GM12872 (cell line): ENCODE measurements around the gene ORC4.

Experiments used
- CTCF ChIP-seq: IDR thresholded peaks from 3 replicates; pipeline ENCODE4 v1.5.1; 2011; ENCODE audit warnings: low read depth, mild to moderate bottlenecking, low read length, moderate library complexity; ENCODE audit not compliant: insufficient read depth

Gene ORC4

GRCh38 chr2:148048475-148049221 is 28.1 kb upstream of the ORC4 start:
- no peak for TF ChIP-seq CTCF

- TF ChIP-seq CTCF = no peak
Measured at GRCh38 chr2:148046802-148047201, 26.3 kb upstream of the ORC4 start.

DNA sequence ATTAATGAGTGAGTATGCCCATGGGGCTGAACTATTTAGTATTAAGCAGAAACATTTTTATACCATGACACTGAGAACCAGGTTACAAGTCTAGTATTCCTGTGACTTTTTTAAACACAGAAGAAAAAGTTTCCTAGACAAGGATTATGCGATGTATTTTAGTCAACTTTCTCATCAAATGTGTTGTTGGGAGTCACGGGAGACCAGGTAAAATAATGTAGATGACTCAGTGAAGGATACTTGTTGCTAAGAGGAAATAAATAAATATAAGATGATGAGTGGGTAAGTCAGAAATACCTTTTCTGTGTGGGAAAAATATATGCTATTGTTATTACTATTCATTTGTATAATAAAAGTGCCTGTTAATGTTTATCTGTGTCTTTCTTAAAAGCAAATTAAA is 23.8 kb upstream of the ORC4 start:
- TF ChIP-seq CTCF = no peak

- no peak for TF ChIP-seq CTCF
Measured at GRCh38 chr2:148042219-148042618, 21.7 kb upstream of the ORC4 start.

DNA sequence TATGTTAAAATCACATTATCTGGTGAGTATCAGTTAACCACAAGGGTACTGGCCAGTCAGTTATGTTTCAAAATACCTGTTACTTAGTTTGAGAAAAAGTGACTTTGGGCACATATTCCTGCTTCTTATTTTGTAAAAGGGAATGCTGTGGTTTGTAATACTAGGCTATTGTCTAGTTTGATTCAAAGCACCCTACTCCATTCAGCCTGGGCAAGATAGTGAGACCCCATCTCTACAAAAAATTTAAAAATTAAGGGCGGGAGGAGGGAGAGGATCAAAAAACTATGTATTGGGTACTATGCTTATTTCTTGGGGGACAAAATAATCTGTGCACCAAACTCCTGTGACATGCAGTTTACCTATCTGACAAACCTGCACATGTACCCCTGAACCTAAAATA is 19.2 kb upstream of the ORC4 start:
- no peak for TF ChIP-seq CTCF

DNA sequence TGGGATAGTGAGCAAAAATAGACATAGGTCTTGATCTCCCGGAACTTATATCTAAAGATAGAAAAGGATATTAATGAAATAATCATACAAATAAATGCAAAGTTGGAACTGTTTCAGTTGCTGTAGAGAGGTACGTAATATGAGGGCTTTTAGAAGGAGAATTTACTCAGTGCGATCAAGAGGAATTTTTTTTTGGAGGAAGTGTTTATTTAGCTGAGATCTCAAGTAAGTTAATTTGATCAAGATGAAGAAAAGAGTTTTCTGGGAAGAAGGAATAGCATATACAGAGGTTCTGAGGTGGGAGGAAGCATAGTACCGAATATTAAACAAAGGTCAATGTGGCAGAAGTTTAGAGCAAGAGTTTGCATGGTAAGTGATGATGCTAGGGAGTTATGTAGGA is 11.7 kb upstream of the ORC4 start:
- no peak for TF ChIP-seq CTCF

GRCh38 chr2:148031152-148031551 is 10.6 kb upstream of the ORC4 start:
- no peak for TF ChIP-seq CTCF
